ENCODE results near the gene MALRD1.

DNA sequence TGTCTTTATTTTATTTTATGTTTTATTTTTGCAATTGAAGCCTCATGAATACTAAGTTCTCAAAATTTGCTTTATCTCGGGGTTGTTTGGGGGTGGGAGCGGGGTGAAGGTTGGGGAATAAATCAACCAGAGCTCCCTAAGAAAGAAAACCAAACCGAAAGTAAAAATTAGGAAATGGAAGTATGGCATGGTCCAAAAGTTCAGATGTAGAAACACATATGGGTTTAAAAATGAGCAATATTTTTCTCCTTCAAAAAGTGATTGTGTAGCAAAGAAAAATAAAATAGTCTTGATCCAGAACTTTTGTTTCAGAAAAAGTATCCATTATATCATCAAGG is 590.3 kb downstream of the MALRD1 start:
- TF ChIP-seq RAD21 (IDR thresholded peaks at IDR 0.05 in 1 of 2, conservative IDR thresholded peaks at IDR 0.05 in 1 of 2; ENCODE audit: low read depth in 2 of 2, low read length in 2 of 2) (no peak), EP300 (IDR thresholded peaks at IDR 0.05; ENCODE audit: borderline replicate concordance in 1 of 2, low read depth in 2 of 2, low read length in 2 of 2) (no peak), MAFK (IDR thresholded peaks at IDR 0.05; ENCODE audit: low read depth, low read length) (no peak), RFX5 (IDR thresholded peaks at IDR 0.05; ENCODE audit: borderline replicate concordance, low read depth, low read length) (no peak), NRF1 (IDR thresholded peaks at IDR 0.05; ENCODE audit: low read depth, low read length) (no peak), BCL11A (IDR thresholded peaks at IDR 0.05; ENCODE audit: low read depth in 2 of 2, low read length in 2 of 2) (no peak), CHD1 (IDR thresholded peaks at IDR 0.05; ENCODE audit: low read depth, low read length) (no peak)
- TF ChIP-seq, protein P1, sequence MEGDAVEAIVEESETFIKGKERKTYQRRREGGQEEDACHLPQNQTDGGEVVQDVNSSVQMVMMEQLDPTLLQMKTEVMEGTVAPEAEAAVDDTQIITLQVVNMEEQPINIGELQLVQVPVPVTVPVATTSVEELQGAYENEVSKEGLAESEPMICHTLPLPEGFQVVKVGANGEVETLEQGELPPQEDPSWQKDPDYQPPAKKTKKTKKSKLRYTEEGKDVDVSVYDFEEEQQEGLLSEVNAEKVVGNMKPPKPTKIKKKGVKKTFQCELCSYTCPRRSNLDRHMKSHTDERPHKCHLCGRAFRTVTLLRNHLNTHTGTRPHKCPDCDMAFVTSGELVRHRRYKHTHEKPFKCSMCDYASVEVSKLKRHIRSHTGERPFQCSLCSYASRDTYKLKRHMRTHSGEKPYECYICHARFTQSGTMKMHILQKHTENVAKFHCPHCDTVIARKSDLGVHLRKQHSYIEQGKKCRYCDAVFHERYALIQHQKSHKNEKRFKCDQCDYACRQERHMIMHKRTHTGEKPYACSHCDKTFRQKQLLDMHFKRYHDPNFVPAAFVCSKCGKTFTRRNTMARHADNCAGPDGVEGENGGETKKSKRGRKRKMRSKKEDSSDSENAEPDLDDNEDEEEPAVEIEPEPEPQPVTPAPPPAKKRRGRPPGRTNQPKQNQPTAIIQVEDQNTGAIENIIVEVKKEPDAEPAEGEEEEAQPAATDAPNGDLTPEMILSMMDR (IDR thresholded peaks at IDR 0.05; ENCODE audit: control extremely low read depth in 1 of 3, insufficient read depth in 1 of 3, low read depth in 1 of 3, low read length in 3 of 3) = no peak
- TF ChIP-seq, protein P2, sequence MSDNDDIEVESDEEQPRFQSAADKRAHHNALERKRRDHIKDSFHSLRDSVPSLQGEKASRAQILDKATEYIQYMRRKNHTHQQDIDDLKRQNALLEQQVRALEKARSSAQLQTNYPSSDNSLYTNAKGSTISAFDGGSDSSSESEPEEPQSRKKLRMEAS (IDR thresholded peaks at IDR 0.05) = no peak
